NCI-H446 treated with DMSO at 0.1 percent for 48 hours (cell line): ENCODE results near the gene NTHL1.

Experiments
- DNase-seq: peaks from one replicate; lab custom pipeline; 2025; lab: John Stamatoyannopoulos, UW

NTHL1 gene

GRCh38 chr16:2063861-2064260, 16.2 kb upstream of the NTHL1 start:
- DNase-seq, result no peak

GRCh38 chr16:2062801-2063200, 15.2 kb upstream of the NTHL1 start:
- DNase-seq, result no peak

GRCh38 chr16:2061526-2061925, 13.9 kb upstream of the NTHL1 start:
- no peak for DNase-seq

- no peak for DNase-seq
Measured at GRCh38 chr16:2061023-2061422, 13.4 kb upstream of the NTHL1 start.

- DNase-seq, result no peak
Measured at GRCh38 chr16:2060346-2060745, 12.7 kb upstream of the NTHL1 start.

- no peak for DNase-seq
Measured at GRCh38 chr16:2058872-2059271, 11.2 kb upstream of the NTHL1 start.

GRCh38 chr16:2058420-2058819, 10.8 kb upstream of the NTHL1 start:
- no peak for DNase-seq

GRCh38 chr16:2057438-2057837, 9.8 kb upstream of the NTHL1 start:
- no peak for DNase-seq

- DNase-seq, result no peak
Measured at GRCh38 chr16:2056681-2057407, 9.2 kb upstream of the NTHL1 start.

- DNase-seq, result no peak
Measured at GRCh38 chr16:2056077-2056476, 8.4 kb upstream of the NTHL1 start.

GRCh38 chr16:2054543-2055245, 7.1 kb upstream of the NTHL1 start:
- no peak for DNase-seq

- no peak for DNase-seq
Measured at GRCh38 chr16:2053897-2054296, 6.3 kb upstream of the NTHL1 start.

- DNase-seq, result no peak
Measured at GRCh38 chr16:2053211-2053610, 5.6 kb upstream of the NTHL1 start.

- DNase-seq, result no peak
Measured at GRCh38 chr16:2048116-2048543, 496 bp upstream of the NTHL1 start.

- DNase-seq, result no peak
Measured at GRCh38 chr16:2046893-2047329, 723 bp downstream of the NTHL1 start.

- DNase-seq, result no peak
Measured at GRCh38 chr16:2045965-2046892, 1.4 kb downstream of the NTHL1 start.

GRCh38 chr16:2044541-2044940, 3.1 kb downstream of the NTHL1 start:
- DNase-seq, result no peak

- DNase-seq, result no peak
Measured at GRCh38 chr16:2043667-2044451, 3.8 kb downstream of the NTHL1 start.

GRCh38 chr16:2042986-2043666, 4.5 kb downstream of the NTHL1 start:
- DNase-seq, result no peak

GRCh38 chr16:2042171-2042985, 5.3 kb downstream of the NTHL1 start:
- no peak for DNase-seq
